ENCODE results near the gene IL4I1.
A peak's percentile ranks its signal among the peaks of the same experiment; 100 is the strongest.

Gene IL4I1

DNA sequence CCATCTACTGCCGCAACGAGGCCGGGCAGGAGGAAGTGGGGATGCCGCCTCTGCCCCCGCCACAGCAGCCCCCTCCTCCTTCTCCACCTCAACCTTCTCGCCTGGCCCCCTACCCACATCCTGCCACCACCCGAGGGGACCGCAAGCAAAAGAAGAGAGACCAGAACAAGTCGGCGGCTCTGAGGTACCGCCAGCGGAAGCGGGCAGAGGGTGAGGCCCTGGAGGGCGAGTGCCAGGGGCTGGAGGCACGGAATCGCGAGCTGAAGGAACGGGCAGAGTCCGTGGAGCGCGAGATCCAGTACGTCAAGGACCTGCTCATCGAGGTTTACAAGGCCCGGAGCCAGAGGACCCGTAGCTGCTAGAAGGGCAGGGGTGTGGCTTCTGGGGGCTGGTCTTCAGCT, 36.0 kb upstream of the IL4I1 start:
- no peaks in the 10 kb centered on the region for H3K9me3 ChIP-seq (ENCODE audit: insufficient read depth, low read depth, low read length)
- TF ChIP-seq, protein P1, sequence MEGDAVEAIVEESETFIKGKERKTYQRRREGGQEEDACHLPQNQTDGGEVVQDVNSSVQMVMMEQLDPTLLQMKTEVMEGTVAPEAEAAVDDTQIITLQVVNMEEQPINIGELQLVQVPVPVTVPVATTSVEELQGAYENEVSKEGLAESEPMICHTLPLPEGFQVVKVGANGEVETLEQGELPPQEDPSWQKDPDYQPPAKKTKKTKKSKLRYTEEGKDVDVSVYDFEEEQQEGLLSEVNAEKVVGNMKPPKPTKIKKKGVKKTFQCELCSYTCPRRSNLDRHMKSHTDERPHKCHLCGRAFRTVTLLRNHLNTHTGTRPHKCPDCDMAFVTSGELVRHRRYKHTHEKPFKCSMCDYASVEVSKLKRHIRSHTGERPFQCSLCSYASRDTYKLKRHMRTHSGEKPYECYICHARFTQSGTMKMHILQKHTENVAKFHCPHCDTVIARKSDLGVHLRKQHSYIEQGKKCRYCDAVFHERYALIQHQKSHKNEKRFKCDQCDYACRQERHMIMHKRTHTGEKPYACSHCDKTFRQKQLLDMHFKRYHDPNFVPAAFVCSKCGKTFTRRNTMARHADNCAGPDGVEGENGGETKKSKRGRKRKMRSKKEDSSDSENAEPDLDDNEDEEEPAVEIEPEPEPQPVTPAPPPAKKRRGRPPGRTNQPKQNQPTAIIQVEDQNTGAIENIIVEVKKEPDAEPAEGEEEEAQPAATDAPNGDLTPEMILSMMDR (conservative IDR thresholded peaks at IDR 0.05; ENCODE audit: low read length): no peak
- TF ChIP-seq EZH2phosphoT487 (IDR thresholded peaks at IDR 0.05; ENCODE audit: borderline replicate concordance): no peak
- peaks cover 7% of the 10 kb centered on the region for H3K27me3 ChIP-seq (ENCODE audit: insufficient read depth, low read length, poor library complexity, severe bottlenecking)
- peaks cover 33% of the 10 kb centered on the region for H3K4me1 ChIP-seq (ENCODE audit: insufficient read depth, low read length, poor library complexity, severe bottlenecking)
- no peaks in the 10 kb centered on the region for H3K36me3 ChIP-seq (ENCODE audit: insufficient read depth, low read length)
- H2AFZ ChIP-seq (ENCODE audit: low read length): peak overlapping the region; percentile 39
- no peaks in the 10 kb centered on the region for H3K9me2 ChIP-seq (replicated peaks; ENCODE audit: low read depth, low read length)
- peak overlapping the region; percentile 56 for H3K9ac ChIP-seq (ENCODE audit: low read depth, low read length, poor library complexity, severe bottlenecking)
- H3K79me2 ChIP-seq (ENCODE audit: insufficient read depth, low read length): peaks cover 28% of the 10 kb centered on the region
- peak overlapping the region; percentile 96 for H3K4me2 ChIP-seq (ENCODE audit: low read depth, low read length, poor library complexity, severe bottlenecking)
- peak overlapping the region; percentile 69 for H3K4me3 ChIP-seq (ENCODE audit: low read length, poor library complexity, severe bottlenecking)
- H3F3A ChIP-seq (ENCODE audit: low read depth): peaks cover 21% of the 10 kb centered on the region; the same call in 1 of the 2 replicates
- H4K20me1 ChIP-seq (ENCODE audit: insufficient read depth, low read length, poor library complexity, severe bottlenecking): peaks cover 10% of the 10 kb centered on the region

GRCh38 chr19:49932041-49932451, 35.4 kb upstream of the IL4I1 start:
- TF ChIP-seq, protein P1 (conservative IDR thresholded peaks at IDR 0.05; ENCODE audit: low read length): no peak
- no peak for TF ChIP-seq EZH2phosphoT487 (IDR thresholded peaks at IDR 0.05; ENCODE audit: borderline replicate concordance)
- peaks cover 17% of the 10 kb centered on the region for H4K20me1 ChIP-seq (ENCODE audit: insufficient read depth, low read length, poor library complexity, severe bottlenecking)
- H3K4me2 ChIP-seq (ENCODE audit: low read depth, low read length, poor library complexity, severe bottlenecking): peak overlapping the region; percentile 96
- peaks cover 35% of the 10 kb centered on the region for H3K79me2 ChIP-seq (ENCODE audit: insufficient read depth, low read length)
- H3K4me1 ChIP-seq (ENCODE audit: insufficient read depth, low read length, poor library complexity, severe bottlenecking): peaks cover 40% of the 10 kb centered on the region
- H3F3A ChIP-seq (ENCODE audit: low read depth): peaks cover 21% of the 10 kb centered on the region; the same call in 1 of the 2 replicates
- H3K9ac ChIP-seq (ENCODE audit: low read depth, low read length, poor library complexity, severe bottlenecking): peak overlapping the region; percentile 56
- peak overlapping the region; percentile 69 for H3K4me3 ChIP-seq (ENCODE audit: low read length, poor library complexity, severe bottlenecking)
- peaks cover 7% of the 10 kb centered on the region for H3K27me3 ChIP-seq (ENCODE audit: insufficient read depth, low read length, poor library complexity, severe bottlenecking)
- no peaks in the 10 kb centered on the region for H3K9me2 ChIP-seq (replicated peaks; ENCODE audit: low read depth, low read length)
- no peaks in the 10 kb centered on the region for H3K9me3 ChIP-seq (ENCODE audit: insufficient read depth, low read depth, low read length)
- H3K36me3 ChIP-seq (ENCODE audit: insufficient read depth, low read length): peaks cover 1% of the 10 kb centered on the region; the same call in 1 of the 2 replicates
- no peak overlapping the region for H2AFZ ChIP-seq (ENCODE audit: low read length)

GRCh38 chr19:49931293-49932040, 34.8 kb upstream of the IL4I1 start:
- peaks cover 21% of the 10 kb centered on the region; the same call in 1 of the 2 replicates for H3F3A ChIP-seq (ENCODE audit: low read depth)
- H3K4me1 ChIP-seq (ENCODE audit: insufficient read depth, low read length, poor library complexity, severe bottlenecking): peaks cover 43% of the 10 kb centered on the region
- H3K79me2 ChIP-seq (ENCODE audit: insufficient read depth, low read length): peaks cover 41% of the 10 kb centered on the region
- H3K4me3 ChIP-seq (ENCODE audit: low read length, poor library complexity, severe bottlenecking): peak overlapping the region; percentile 69
- peak overlapping the region; percentile 96 for H3K4me2 ChIP-seq (ENCODE audit: low read depth, low read length, poor library complexity, severe bottlenecking)
- no peak overlapping the region for H2AFZ ChIP-seq (ENCODE audit: low read length)
- H3K27me3 ChIP-seq (ENCODE audit: insufficient read depth, low read length, poor library complexity, severe bottlenecking): peaks cover 7% of the 10 kb centered on the region
- H4K20me1 ChIP-seq (ENCODE audit: insufficient read depth, low read length, poor library complexity, severe bottlenecking): peaks cover 23% of the 10 kb centered on the region
- H3K36me3 ChIP-seq (ENCODE audit: insufficient read depth, low read length): peaks cover 3% of the 10 kb centered on the region; the same call in 1 of the 2 replicates
- no peak overlapping the region for H3K9ac ChIP-seq (ENCODE audit: low read depth, low read length, poor library complexity, severe bottlenecking)
- no peaks in the 10 kb centered on the region for H3K9me3 ChIP-seq (ENCODE audit: insufficient read depth, low read depth, low read length)
- H3K9me2 ChIP-seq (replicated peaks; ENCODE audit: low read depth, low read length): no peaks in the 10 kb centered on the region
- TF ChIP-seq EZH2phosphoT487 (IDR thresholded peaks at IDR 0.05; ENCODE audit: borderline replicate concordance): no peak
- TF ChIP-seq, protein P1 (conservative IDR thresholded peaks at IDR 0.05; ENCODE audit: low read length): no peak
